MM.1S (cell line): ENCODE results near the gene PCYOX1L.

Experiments used
- EZH2phosphoT487 ChIP-seq: fragments of 300-600 bp; sonication (generic); IDR thresholded peaks from 2 replicates; pipeline ENCODE4 v1.6.1; 2018; ENCODE audit warnings: antibody characterized with exemption, low read length
- TF ChIP-seq, protein P1 (sequence below): fragments of 300-600 bp; sonication (generic); IDR thresholded peaks from 2 replicates; pipeline ENCODE4 v1.5.1; 2016; ENCODE audit warnings: antibody characterized with exemption, low read length, mixed read lengths

DNA sequence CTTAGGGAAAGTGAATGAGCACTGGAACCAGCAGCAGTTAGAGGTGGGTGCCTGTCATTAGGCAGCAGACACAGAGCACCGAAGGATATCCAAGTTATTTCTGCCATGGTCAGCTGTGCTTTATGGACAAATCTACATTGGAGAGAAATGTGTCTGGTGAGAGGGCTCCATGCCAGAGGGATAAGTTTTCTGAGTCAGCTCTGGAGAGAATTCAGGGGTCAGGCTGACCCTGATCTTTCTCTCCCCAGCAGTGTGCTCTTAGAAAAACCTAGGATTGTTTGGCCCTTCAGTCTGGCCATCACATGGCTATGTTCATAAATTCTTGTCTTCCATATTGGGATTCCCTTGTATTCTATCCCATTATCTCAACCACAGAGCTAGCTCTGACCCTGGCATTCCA, 30.1 kb downstream of the PCYOX1L start:
- TF ChIP-seq, protein P1, sequence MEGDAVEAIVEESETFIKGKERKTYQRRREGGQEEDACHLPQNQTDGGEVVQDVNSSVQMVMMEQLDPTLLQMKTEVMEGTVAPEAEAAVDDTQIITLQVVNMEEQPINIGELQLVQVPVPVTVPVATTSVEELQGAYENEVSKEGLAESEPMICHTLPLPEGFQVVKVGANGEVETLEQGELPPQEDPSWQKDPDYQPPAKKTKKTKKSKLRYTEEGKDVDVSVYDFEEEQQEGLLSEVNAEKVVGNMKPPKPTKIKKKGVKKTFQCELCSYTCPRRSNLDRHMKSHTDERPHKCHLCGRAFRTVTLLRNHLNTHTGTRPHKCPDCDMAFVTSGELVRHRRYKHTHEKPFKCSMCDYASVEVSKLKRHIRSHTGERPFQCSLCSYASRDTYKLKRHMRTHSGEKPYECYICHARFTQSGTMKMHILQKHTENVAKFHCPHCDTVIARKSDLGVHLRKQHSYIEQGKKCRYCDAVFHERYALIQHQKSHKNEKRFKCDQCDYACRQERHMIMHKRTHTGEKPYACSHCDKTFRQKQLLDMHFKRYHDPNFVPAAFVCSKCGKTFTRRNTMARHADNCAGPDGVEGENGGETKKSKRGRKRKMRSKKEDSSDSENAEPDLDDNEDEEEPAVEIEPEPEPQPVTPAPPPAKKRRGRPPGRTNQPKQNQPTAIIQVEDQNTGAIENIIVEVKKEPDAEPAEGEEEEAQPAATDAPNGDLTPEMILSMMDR = no peak
- TF ChIP-seq EZH2phosphoT487 = no peak
